LNCaP clone FGC (cell line): ENCODE measurements around the gene CDKN2A.

Source experiments
- DNase-seq: peaks from one replicate; pipeline ENCODE4 v3.0.0-alpha.2; 2011; ENCODE audit warnings: low read depth
- H3K4me3 ChIP-seq: 2 replicates; pipeline ENCODE4 v1.5.1; 2011; ENCODE audit warnings: mild to moderate bottlenecking, low read depth, low read length, control low read depth
- TF ChIP-seq, protein P1 (sequence below): IDR thresholded peaks from 2 replicates; pipeline ENCODE4 v1.5.1; 2012; ENCODE audit warnings: mild to moderate bottlenecking; ENCODE audit not compliant: control insufficient read depth, insufficient read depth; ENCODE audit errors: extremely low read depth

CDKN2A gene

DNA sequence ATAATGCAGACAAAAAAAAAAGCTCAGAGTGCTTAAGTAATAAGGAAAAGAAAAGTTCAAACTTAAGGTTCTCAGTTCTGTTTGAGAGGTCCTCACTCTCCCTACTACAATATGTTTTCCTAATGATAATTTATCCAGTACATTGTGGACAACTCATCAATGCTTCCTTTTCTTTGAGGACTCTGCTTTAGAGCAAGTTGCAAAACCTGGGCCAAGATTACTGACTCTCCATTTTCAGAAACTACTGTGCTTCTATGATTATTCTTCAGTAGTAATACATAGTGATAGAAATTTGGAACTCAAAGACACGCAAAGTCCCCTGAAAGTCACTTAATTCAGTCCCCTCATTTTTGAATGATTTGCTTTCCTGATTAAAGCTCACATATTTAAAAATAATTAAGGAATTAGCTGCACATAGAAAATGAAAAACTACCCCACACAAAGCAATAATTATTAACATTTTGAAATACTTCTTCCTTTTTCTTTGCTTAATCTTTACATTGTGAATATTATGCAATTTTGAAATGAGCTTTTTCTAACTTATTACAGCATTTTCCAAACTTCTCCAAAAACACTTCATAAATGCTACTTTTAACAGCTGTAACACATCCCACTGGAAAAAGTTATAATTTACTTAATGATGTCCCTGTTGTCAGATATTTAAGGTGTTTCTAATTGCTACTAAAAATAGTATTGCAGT is 11.2 kb downstream of the CDKN2A start:
- TF ChIP-seq, protein P1, sequence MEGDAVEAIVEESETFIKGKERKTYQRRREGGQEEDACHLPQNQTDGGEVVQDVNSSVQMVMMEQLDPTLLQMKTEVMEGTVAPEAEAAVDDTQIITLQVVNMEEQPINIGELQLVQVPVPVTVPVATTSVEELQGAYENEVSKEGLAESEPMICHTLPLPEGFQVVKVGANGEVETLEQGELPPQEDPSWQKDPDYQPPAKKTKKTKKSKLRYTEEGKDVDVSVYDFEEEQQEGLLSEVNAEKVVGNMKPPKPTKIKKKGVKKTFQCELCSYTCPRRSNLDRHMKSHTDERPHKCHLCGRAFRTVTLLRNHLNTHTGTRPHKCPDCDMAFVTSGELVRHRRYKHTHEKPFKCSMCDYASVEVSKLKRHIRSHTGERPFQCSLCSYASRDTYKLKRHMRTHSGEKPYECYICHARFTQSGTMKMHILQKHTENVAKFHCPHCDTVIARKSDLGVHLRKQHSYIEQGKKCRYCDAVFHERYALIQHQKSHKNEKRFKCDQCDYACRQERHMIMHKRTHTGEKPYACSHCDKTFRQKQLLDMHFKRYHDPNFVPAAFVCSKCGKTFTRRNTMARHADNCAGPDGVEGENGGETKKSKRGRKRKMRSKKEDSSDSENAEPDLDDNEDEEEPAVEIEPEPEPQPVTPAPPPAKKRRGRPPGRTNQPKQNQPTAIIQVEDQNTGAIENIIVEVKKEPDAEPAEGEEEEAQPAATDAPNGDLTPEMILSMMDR: no peak

DNA sequence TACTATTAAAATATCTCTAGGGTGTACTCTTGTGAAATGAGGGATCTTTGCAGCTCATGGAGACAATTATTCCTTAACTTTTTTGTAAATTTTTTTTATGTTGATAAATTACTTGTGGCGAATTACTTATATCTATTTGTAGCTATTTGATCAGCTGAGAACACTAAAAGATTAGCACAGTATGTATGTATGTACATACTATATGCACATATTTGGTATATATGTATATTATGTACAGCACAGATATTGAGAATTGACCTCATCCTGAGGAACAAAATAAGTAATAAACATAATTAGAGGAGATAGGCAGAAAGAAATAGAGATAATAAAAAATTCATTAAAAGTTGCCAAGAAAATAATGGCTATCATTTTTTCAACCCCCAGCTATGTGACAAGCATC is 11.8 kb downstream of the CDKN2A start:
- TF ChIP-seq, protein P1: no peak
- H3K4me3 ChIP-seq: no peak overlapping the region

More for the DNA sequence above, 11.2 kb downstream of the CDKN2A start:
- no peak overlapping the region for H3K4me3 ChIP-seq
- no peak for DNase-seq

DNA sequence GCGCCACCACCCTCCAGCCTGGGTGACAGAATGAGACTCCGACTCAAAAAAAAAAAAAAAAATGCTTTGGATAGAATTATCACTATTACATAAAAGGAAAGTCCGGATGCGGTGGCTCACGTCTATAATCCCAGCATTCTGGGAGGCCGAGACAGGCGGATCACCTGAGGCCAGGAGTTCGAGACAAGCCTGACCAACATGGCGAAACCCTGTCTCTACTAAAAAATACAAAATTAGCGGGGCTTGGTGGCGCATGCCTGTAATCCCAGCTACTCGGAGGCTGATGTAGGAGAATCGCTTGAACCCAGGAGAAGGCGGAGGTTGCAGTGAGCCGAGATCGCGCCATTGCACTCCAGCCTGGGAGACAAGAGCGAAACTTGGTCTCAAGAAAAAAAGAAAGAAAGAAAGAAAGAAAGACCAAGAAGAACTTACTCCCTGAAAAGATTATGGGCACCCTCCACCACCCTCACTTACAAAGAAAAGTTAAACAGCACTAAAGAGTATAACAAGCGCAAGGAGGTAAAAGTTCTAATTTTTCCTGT is 17.8 kb downstream of the CDKN2A start:
- H3K4me3 ChIP-seq: no peak overlapping the region
- no peak for DNase-seq
- TF ChIP-seq, protein P1: no peak

More for the DNA sequence above, 11.8 kb downstream of the CDKN2A start:
- DNase-seq: no peak

DNA sequence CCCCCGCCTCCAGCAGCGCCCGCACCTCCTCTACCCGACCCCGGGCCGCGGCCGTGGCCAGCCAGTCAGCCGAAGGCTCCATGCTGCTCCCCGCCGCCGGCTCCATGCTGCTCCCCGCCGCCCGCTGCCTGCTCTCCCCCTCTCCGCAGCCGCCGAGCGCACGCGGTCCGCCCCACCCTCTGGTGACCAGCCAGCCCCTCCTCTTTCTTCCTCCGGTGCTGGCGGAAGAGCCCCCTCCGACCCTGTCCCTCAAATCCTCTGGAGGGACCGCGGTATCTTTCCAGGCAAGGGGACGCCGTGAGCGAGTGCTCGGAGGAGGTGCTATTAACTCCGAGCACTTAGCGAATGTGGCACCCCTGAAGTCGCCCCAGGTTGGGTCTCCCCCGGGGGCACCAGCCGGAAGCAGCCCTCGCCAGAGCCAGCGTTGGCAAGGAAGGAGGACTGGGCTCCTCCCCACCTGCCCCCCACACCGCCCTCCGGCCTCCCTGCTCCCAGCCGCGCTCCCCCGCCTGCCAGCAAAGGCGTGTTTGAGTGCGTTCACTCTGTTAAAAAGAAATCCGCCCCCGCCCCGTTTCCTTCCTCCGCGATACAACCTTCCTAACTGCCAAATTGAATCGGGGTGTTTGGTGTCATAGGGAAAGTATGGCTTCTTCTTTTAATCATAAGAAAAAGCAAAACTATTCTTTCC is 19.3 kb downstream of the CDKN2A start:
- TF ChIP-seq, protein P1: no peak
- peak overlapping the region; percentile 75 for H3K4me3 ChIP-seq
- DNase-seq: peak; percentile 2

DNA sequence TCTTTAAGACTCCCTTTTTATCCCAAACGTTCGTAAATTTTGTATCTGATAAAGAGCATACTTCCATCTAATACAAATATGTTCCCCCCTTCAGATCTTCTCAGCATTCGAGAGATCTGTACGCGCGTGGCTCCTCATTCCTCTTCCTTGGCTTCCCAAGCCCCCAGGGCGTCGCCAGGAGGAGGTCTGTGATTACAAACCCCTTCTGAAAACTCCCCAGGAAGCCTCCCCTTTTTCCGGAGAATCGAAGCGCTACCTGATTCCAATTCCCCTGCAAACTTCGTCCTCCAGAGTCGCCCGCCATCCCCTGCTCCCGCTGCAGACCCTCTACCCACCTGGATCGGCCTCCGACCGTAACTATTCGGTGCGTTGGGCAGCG is 19.9 kb downstream of the CDKN2A start:
- DNase-seq: no peak

DNA sequence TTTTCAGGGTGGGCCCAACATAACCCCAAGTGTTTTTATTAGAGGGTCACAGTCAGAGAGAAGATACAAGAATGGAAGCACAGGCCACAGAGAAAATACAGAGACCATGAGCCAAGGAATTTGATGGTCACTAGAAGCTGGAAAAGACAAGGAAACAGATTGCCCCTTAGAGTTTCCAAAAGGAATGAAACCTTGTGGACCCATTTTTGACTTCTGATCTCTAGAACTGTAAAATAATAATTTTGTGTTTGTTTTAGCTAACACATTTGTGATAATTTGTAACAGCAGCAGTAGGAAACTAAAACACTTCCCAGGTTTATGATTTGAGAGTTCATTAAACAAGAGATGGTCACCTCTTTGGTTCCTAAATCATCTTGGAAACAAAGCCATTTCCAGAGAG is 21.8 kb downstream of the CDKN2A start:
- H3K4me3 ChIP-seq: no peak overlapping the region
- TF ChIP-seq, protein P1: no peak
- DNase-seq: no peak

More for the DNA sequence above, 19.9 kb downstream of the CDKN2A start:
- TF ChIP-seq, protein P1: no peak
- peak overlapping the region; percentile 75 for H3K4me3 ChIP-seq
